Tibial nerve (tissue), 4 donors: ENCODE measurements around the gene PIGN. TPM values are rescaled to one million over a fixed set of nuclear protein-coding genes. Genes with fewer than 3 reads are reported as not detected.

Experiments used
- DNase-seq, 2 donors: peaks; one replicate each; pipeline ENCODE4 v3.0.0-alpha.2; 2019; ENCODE audit warnings: low spot score in 2 of 2
- H3K27ac ChIP-seq, 4 donors: fragments of 200-600 bp; sonication (generic) in 3 of 4; one replicate each; pipeline ENCODE4 v1.5.1; 2017 to 2019; ENCODE audit warnings: mild to moderate bottlenecking in 1 of 4
- H3K27me3 ChIP-seq, 2 donors: fragments of 200-600 bp; sonication (generic) in 1 of 2; one replicate each; pipeline versions ENCODE4 v1.5.1 to v1.6.0; 2017 to 2019
- H3K36me3 ChIP-seq, 3 donors: fragments of 200-600 bp; sonication (generic); one replicate each; pipeline ENCODE4 v1.5.1; 2018 to 2019
- H3K4me1 ChIP-seq, 4 donors: fragments of 200-600 bp; sonication (generic) in 3 of 4; one replicate each; pipeline ENCODE4 v1.5.1; 2017 to 2019
- H3K4me3 ChIP-seq, 4 donors: fragments of 200-600 bp; sonication (generic) in 3 of 4; one replicate each; pipeline ENCODE4 v1.5.1; 2017 to 2019; ENCODE audit warnings: mild to moderate bottlenecking in 1 of 4, moderate library complexity in 1 of 4
- H3K9me3 ChIP-seq, 4 donors: fragments of 200-600 bp; sonication (generic) in 3 of 4; one replicate each; pipeline ENCODE4 v1.5.1; 2017 to 2019
- EP300 ChIP-seq, 2 donors: sonication (generic); formaldehyde crosslinking; IDR thresholded peaks; one replicate each; pipeline ENCODE4 v1.6.1; 2017; ENCODE audit warnings: antibody characterized with exemption in 2 of 2, mild to moderate bottlenecking in 1 of 2
- POLR2A ChIP-seq, 2 donors: fragments of 450-650 bp; IDR thresholded peaks; one replicate each; pipeline ENCODE4 v1.6.1; 2017; ENCODE audit warnings: antibody characterized with exemption in 2 of 2, mild to moderate bottlenecking in 2 of 2, moderate library complexity in 2 of 2
- WGBS, 2 donors: methylation state at CpG; one replicate each; pipeline ENCODE4 v1.1.5; 2018; 5-methylcytosine and 5-hydroxymethylcytosine counted together
- total RNA-seq, 4 donors: library from RNA; depleted of rRNA; stranded (reverse); fragments of >200 nt; gene quantifications; one replicate each; pipeline ENCODE4 v1.1.0, GENCODE V29; 2016
- TF ChIP-seq, protein P1 (sequence below), 5 experiments: fragments of 200-600 bp in 3 of 5; fragments of 450-650 bp in 2 of 5; sonication (generic) in 3 of 5; IDR thresholded peaks; one replicate each; pipeline ENCODE4 v1.5.1; 2016 to 2019; ENCODE audit warnings: antibody characterized with exemption in 5 of 5, mild to moderate bottlenecking in 3 of 5, moderate library complexity in 2 of 5

PIGN gene
- total RNA-seq, 4 donors from 2014 or later, result 24.9 to 40.0 (median 32.5) TPM

DNA sequence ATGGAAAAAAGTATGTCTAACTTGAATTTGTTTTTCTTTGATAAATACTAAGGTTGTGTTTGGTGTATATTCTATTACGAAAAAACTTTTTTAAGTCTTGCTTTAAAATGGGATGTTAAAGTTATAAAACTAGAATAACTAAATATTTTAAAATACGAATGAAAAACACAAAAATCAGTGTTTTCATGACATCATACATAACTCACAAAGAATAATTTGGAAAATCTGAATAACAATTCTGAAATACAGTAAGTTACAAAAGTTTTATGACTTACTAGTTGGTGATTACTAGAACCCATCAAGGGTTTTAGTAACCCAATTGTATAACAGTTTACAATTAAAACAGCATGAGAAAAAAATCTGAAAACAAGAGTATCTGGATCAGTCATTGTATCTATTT lies 61.2 kb downstream of the PIGN start:
- Histone ChIP-seq H3K4me1 (no peaks in the 10 kb centered on the region), H3K27me3 (no peaks in the 10 kb centered on the region), H3K36me3 (no peaks in the 10 kb centered on the region), H3K9me3 (no peaks in the 10 kb centered on the region), H3K4me3 (no peak overlapping the region), H3K27ac (no peak overlapping the region)
- WGBS, 2 donors, result 92 to 95% methylated on average over 2 of the region's 2 CpGs
- TF ChIP-seq POLR2A (IDR thresholded peaks at IDR 0.05), result no peak
- TF ChIP-seq EP300 (IDR thresholded peaks at IDR 0.05), result no peak
- TF ChIP-seq, protein P1, sequence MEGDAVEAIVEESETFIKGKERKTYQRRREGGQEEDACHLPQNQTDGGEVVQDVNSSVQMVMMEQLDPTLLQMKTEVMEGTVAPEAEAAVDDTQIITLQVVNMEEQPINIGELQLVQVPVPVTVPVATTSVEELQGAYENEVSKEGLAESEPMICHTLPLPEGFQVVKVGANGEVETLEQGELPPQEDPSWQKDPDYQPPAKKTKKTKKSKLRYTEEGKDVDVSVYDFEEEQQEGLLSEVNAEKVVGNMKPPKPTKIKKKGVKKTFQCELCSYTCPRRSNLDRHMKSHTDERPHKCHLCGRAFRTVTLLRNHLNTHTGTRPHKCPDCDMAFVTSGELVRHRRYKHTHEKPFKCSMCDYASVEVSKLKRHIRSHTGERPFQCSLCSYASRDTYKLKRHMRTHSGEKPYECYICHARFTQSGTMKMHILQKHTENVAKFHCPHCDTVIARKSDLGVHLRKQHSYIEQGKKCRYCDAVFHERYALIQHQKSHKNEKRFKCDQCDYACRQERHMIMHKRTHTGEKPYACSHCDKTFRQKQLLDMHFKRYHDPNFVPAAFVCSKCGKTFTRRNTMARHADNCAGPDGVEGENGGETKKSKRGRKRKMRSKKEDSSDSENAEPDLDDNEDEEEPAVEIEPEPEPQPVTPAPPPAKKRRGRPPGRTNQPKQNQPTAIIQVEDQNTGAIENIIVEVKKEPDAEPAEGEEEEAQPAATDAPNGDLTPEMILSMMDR (IDR thresholded peaks at IDR 0.05), result no peak
- DNase-seq, result no peak

DNA sequence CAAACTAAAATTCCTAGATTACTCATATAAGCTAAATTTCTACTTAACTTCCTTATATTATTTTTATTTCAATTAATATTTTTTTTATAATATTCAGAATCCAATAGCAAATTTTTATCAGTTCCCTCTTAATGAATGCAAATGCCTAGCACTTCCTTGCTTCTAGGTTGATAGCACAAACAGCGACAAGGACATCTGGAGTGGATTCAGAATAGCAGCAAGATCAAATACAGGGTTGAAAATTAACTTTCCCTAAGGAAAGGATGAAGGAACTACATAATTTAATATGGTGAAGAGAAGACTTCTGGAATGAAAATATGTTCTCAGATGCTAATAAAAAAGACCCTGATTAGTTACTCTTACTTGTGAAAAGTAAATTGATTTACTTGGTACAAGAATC lies 64.5 kb downstream of the PIGN start:
- H3K27me3 ChIP-seq, result no peaks in the 10 kb centered on the region
- TF ChIP-seq, protein P1 (IDR thresholded peaks at IDR 0.05), result no peak
- TF ChIP-seq EP300 (IDR thresholded peaks at IDR 0.05), result no peak
- no peak overlapping the region for H3K27ac ChIP-seq
- no peak overlapping the region for H3K4me3 ChIP-seq
- H3K36me3 ChIP-seq, result peaks cover 0 to 7% (median 0%) of the 10 kb centered on the region in 3 donors
- peaks cover 0 to 10% (median 0%) of the 10 kb centered on the region in 4 donors for H3K4me1 ChIP-seq
- H3K9me3 ChIP-seq, result no peaks in the 10 kb centered on the region
- no peak for DNase-seq
- WGBS, 2 donors, result 87 to 98% methylated on average over 1 of the region's 1 CpG

DNA sequence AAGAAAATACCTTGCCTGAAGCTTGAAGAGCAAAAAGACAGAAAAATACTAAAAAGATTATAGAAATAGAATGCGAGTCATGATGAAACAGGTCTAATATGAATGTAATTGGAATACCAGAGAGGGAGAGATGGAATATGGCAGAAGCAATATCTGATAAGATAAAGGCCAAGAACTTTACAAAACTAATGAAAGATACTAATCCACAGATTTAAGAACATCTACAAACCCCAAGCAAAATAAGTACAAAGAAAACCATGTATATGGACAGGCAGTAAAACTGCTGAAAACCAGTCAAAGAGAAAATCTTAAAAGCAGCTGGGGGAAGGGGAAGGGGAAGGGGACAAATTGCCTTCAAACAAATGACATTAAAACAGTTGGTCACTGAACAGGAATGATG lies 67.0 kb downstream of the PIGN start:
- Histone ChIP-seq H3K27ac (no peak overlapping the region), H3K36me3 (peaks cover 0 to 7% (median 0%) of the 10 kb centered on the region in 3 donors), H3K9me3 (no peaks in the 10 kb centered on the region), H3K4me1 (peaks cover 0 to 10% (median 0%) of the 10 kb centered on the region in 4 donors), H3K4me3 (no peak overlapping the region), H3K27me3 (no peaks in the 10 kb centered on the region)
- no peak for TF ChIP-seq POLR2A (IDR thresholded peaks at IDR 0.05)
- TF ChIP-seq, protein P1 (IDR thresholded peaks at IDR 0.05), result no peak
- TF ChIP-seq EP300 (IDR thresholded peaks at IDR 0.05), result no peak
- 100% methylated on average over 1 of the region's 1 CpG for WGBS, 2 donors
- DNase-seq, result no peak

DNA sequence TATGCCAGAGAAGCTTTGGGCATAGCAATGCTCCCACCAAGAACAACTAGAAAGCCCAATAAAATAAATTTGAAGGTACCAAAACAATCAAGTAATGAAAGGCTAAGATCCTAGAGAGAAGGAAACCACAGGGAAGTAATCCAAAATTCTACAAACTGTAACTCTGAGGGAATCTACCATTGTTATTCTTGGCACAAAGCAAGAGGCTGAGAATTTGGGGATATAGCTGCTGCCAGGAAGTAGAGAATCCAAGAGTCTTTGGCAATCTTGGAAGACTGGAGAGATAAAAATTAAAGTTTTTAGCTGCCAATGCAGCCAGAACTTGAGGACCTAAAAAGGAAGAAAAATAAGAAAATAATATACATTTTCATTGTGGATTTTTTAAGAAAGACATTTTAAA lies 68.5 kb downstream of the PIGN start:
- Histone ChIP-seq H3K9me3 (no peaks in the 10 kb centered on the region), H3K4me1 (peaks cover 0 to 10% (median 0%) of the 10 kb centered on the region in 4 donors), H3K4me3 (no peak overlapping the region), H3K27ac (no peak overlapping the region), H3K27me3 (no peaks in the 10 kb centered on the region), H3K36me3 (peaks cover 0 to 7% (median 0%) of the 10 kb centered on the region in 3 donors)
- peak in 1 of 2 donors; percentile 6 for DNase-seq
- peak in 1 of 2 donors; percentile 54 for TF ChIP-seq EP300 (IDR thresholded peaks at IDR 0.05)
- TF ChIP-seq, protein P1 (IDR thresholded peaks at IDR 0.05), result no peak

DNA sequence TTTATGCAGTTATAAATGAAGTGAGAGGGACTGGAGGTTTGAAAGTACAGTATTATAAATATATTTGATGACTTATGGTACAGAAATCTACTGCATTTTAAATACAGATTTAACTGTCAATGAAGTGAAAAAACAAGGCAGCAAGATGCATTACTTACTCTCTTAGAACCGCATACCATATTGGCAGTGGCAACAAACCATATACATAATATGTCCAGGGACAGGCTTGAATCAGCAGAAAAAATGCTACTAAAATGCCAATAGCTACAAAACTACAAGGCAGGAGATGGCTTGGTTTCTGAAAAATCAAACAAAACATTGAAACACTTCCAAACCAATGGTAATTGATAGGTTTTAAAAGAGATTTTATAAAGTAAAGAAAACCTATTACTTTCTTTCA lies 77.2 kb downstream of the PIGN start:
- DNase-seq, result no peak
- Histone ChIP-seq H3K27ac (no peak overlapping the region), H3K4me3 (no peak overlapping the region), H3K4me1 (no peaks in the 10 kb centered on the region), H3K27me3 (no peaks in the 10 kb centered on the region), H3K36me3 (peaks cover 0 to 4% (median 0%) of the 10 kb centered on the region in 3 donors), H3K9me3 (no peaks in the 10 kb centered on the region)
- WGBS, 2 donors, result 84 to 90% methylated on average over 1 of the region's 1 CpG
- TF ChIP-seq, protein P1 (IDR thresholded peaks at IDR 0.05), result no peak
- TF ChIP-seq EP300 (IDR thresholded peaks at IDR 0.05) (no peak), POLR2A (IDR thresholded peaks at IDR 0.05) (no peak)
